Measurements from ENCODE around the gene KDM7A. TPM values are rescaled to one million over a fixed set of nuclear protein-coding genes. Genes with fewer than 3 reads are reported as not detected.

The KDM7A gene
- total and polyA plus RNA-seq, 10 donors: 2.5 to 41.5 (median 22.1) TPM

- no peak for DNase-seq
- Histone ChIP-seq H3K4me3 (no peak overlapping the region), H3K27me3 (replicated peaks in 1 of 7) (no peaks in the 10 kb centered on the region), H3K9me3 (no peaks in the 10 kb centered on the region), H3K27ac (peak overlapping the region in 1 of 8 donors; percentile 20), H3K36me3 (peaks cover 0 to 93% (median 26%) of the 10 kb centered on the region in 6 donors), H3K4me1 (peaks cover 0 to 50% (median 20%) of the 10 kb centered on the region in 6 donors)
- 93 to 100% (median 97%) methylated on average over 4 of the region's 4 CpGs for WGBS, 5 donors
- TF ChIP-seq POLR2AphosphoS5 (IDR thresholded peaks at IDR 0.05): no peak
- TF ChIP-seq, protein P1, sequence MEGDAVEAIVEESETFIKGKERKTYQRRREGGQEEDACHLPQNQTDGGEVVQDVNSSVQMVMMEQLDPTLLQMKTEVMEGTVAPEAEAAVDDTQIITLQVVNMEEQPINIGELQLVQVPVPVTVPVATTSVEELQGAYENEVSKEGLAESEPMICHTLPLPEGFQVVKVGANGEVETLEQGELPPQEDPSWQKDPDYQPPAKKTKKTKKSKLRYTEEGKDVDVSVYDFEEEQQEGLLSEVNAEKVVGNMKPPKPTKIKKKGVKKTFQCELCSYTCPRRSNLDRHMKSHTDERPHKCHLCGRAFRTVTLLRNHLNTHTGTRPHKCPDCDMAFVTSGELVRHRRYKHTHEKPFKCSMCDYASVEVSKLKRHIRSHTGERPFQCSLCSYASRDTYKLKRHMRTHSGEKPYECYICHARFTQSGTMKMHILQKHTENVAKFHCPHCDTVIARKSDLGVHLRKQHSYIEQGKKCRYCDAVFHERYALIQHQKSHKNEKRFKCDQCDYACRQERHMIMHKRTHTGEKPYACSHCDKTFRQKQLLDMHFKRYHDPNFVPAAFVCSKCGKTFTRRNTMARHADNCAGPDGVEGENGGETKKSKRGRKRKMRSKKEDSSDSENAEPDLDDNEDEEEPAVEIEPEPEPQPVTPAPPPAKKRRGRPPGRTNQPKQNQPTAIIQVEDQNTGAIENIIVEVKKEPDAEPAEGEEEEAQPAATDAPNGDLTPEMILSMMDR (IDR thresholded peaks at IDR 0.05 in 8 of 11, conservative IDR thresholded peaks at IDR 0.05 in 3 of 11): no peak
- TF ChIP-seq POLR2A (IDR thresholded peaks at IDR 0.05): no peak
- intact Hi-C loops (cut with DNase I; ENCODE audit: low total_unique reads): no loop called here
These were observed 128.6 kb downstream of the KDM7A start for GRCh38 chr7:140048138-140048537.

GRCh38 chr7:140047197-140047596 is 129.6 kb downstream of the KDM7A start:
- no peaks in the 10 kb centered on the region for H3K27me3 ChIP-seq (replicated peaks in 1 of 7)
- no peaks in the 10 kb centered on the region for H3K9me3 ChIP-seq
- intact Hi-C loops (cut with DNase I; ENCODE audit: low total_unique reads): no loop called here
- DNase-seq: no peak
- TF ChIP-seq POLR2AphosphoS5 (IDR thresholded peaks at IDR 0.05): no peak
- no peak overlapping the region for H3K27ac ChIP-seq
- 96 to 99% (median 97%) methylated on average over 3 of the region's 3 CpGs for WGBS, 5 donors
- H3K4me1 ChIP-seq: peaks cover 0 to 41% (median 18%) of the 10 kb centered on the region in 6 donors
- H3K36me3 ChIP-seq: peaks cover 0 to 93% (median 30%) of the 10 kb centered on the region in 6 donors
- no peak overlapping the region for H3K4me3 ChIP-seq

DNA sequence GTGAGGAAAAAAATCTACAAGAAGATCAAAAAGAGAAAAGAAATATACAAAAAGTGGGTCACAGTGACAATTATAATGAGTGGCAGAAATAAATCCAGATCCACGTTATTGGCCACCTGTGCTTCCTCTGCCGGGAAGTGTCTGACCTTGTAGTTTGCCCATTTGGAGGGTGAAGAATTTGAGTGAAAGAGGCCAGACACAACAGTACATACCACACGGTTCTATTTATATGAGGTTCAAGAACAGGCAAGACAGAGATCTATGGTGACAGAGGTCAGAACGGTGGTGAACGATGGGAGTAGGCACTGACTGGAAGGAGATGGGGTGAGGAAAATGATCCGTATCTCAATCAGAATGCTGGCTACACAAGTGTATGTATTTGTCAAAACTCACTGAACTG is 131.1 kb downstream of the KDM7A start:
- Histone ChIP-seq H3K27me3 (replicated peaks in 1 of 7) (no peaks in the 10 kb centered on the region), H3K4me1 (peaks cover 0 to 33% (median 18%) of the 10 kb centered on the region in 6 donors), H3K4me3 (no peak overlapping the region), H3K27ac (peak overlapping the region in 1 of 8 donors; percentile 5), H3K36me3 (peaks cover 3 to 93% (median 41%) of the 10 kb centered on the region in 6 donors), H3K9me3 (no peaks in the 10 kb centered on the region)
- TF ChIP-seq, protein P1 (IDR thresholded peaks at IDR 0.05 in 8 of 11, conservative IDR thresholded peaks at IDR 0.05 in 3 of 11): no peak
- TF ChIP-seq POLR2AphosphoS5 (IDR thresholded peaks at IDR 0.05): no peak
- no peak for TF ChIP-seq POLR2A (IDR thresholded peaks at IDR 0.05)
- intact Hi-C loops (cut with DNase I; ENCODE audit: low total_unique reads): no loop called here
- 65 to 82% (median 72%) methylated on average over 6 of the region's 6 CpGs for WGBS, 5 donors
- DNase-seq: no peak

DNA sequence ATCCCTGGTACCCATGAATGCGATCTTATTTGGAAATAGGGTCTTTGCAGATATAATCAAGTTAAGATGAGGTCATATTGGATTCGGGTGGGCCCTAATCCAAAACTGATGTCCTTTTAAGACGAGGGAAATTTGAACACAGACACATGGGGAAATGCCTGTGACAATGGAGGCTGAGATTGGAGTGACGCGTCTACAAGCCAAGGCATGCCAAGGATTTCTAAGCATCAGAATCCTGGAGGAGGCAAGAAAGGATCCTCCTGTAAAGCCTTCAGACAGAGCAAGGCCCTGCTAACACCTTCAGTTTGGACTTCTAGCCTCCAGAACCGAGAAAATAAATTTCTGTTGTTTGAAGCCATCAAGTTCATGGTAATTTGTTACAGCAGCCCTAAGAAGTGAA is 132.5 kb downstream of the KDM7A start:
- Histone ChIP-seq H3K4me1 (peaks cover 0 to 23% (median 13%) of the 10 kb centered on the region in 6 donors), H3K27me3 (replicated peaks in 1 of 7) (no peaks in the 10 kb centered on the region), H3K4me3 (no peak overlapping the region), H3K36me3 (peaks cover 3 to 95% (median 53%) of the 10 kb centered on the region in 6 donors), H3K9me3 (no peaks in the 10 kb centered on the region), H3K27ac (no peak overlapping the region)
- intact Hi-C loops (cut with DNase I; ENCODE audit: low total_unique reads): no loop called here
- TF ChIP-seq POLR2AphosphoS5 (IDR thresholded peaks at IDR 0.05) (no peak), POLR2A (IDR thresholded peaks at IDR 0.05) (no peak)
- TF ChIP-seq, protein P1 (IDR thresholded peaks at IDR 0.05 in 8 of 11, conservative IDR thresholded peaks at IDR 0.05 in 3 of 11): no peak
- DNase-seq: no peak
- WGBS, 5 donors: 94 to 98% (median 95%) methylated on average over 6 of the region's 6 CpGs

- Histone ChIP-seq H3K9me3 (no peaks in the 10 kb centered on the region), H3K27ac (no peak overlapping the region), H3K36me3 (peaks cover 4 to 100% (median 64%) of the 10 kb centered on the region in 6 donors), H3K4me1 (peaks cover 0 to 18% (median 8%) of the 10 kb centered on the region in 6 donors), H3K27me3 (replicated peaks in 1 of 7) (no peaks in the 10 kb centered on the region), H3K4me3 (no peak overlapping the region)
- no peak for DNase-seq
- intact Hi-C loops (cut with DNase I; ENCODE audit: low total_unique reads): no loop called here
- TF ChIP-seq POLR2A (IDR thresholded peaks at IDR 0.05) (no peak), POLR2AphosphoS5 (IDR thresholded peaks at IDR 0.05) (no peak)
- TF ChIP-seq, protein P1 (IDR thresholded peaks at IDR 0.05 in 8 of 11, conservative IDR thresholded peaks at IDR 0.05 in 3 of 11): no peak
- WGBS, 5 donors: 83 to 95% (median 88%) methylated on average over 10 of the region's 10 CpGs
These were observed 134.5 kb downstream of the KDM7A start for GRCh38 chr7:140042386-140042670.

Measured in spleen (tissue), 11 donors.